ENCODE results near the gene RGS6.

The RGS6 gene

GRCh38 chr14:72290241-72290640 lies 358.0 kb downstream of the RGS6 start:
- H3K9me3 ChIP-seq (ENCODE audit: control insufficient read depth in 1 of 2, low read length in 2 of 2) = peaks cover 0 to 4% of the 10 kb centered on the region in 2 donors
- no peak overlapping the region for H3K9ac ChIP-seq (ENCODE audit: low read depth in 1 of 2, low read length in 2 of 2)
- H3K4me1 ChIP-seq (ENCODE audit: control insufficient read depth in 1 of 2, insufficient read depth in 2 of 2, low read length in 2 of 2) = no peaks in the 10 kb centered on the region
- H3K36me3 ChIP-seq (ENCODE audit: control insufficient read depth in 1 of 2, insufficient read depth in 2 of 2, low read length in 2 of 2) = no peaks in the 10 kb centered on the region
- no peak overlapping the region for H3K27ac ChIP-seq (ENCODE audit: low read depth, low read length)
- no peak overlapping the region for H3K4me3 ChIP-seq (ENCODE audit: low read depth in 1 of 2, low read length in 2 of 2)
- H3K27me3 ChIP-seq (ENCODE audit: control insufficient read depth in 1 of 2, insufficient read depth in 2 of 2, low read length in 2 of 2) = no peaks in the 10 kb centered on the region

DNA sequence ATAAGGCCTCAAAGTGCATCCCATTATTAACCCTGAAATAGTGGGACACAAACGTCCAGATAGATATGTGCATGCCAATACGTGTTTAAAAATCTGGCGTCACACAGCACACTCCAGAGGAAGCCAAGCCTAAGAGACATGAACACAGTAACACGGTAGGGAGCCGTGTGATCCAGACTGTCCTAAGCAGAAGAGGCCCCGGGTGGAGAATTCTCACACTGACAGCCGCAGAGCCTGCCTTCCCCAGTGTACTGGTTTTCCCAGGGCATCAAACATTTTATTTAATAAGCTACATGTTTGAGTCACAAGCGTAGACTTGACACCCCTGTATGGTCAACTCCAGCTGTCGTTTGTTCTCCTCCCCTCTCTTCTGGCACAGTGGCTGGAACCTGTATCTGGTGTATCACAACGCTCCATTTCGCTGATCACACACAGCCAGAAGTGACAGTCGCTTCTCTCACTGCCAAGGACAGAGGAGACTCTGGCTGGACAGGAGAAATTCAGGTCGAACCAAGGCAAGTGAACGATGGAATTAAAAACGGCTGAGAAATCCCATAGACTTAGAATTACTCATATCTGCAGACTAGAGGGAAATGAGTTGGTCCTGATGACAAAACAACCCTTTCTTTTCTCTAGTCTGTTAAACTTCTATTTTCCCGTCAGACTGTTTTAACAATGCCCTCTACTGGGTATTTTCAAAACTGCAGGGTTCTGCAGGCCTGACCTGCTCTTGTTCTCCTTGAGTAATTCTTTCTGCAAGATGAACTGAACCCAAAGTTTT lies 359.9 kb downstream of the RGS6 start:
- H3K4me3 ChIP-seq (ENCODE audit: low read depth in 1 of 2, low read length in 2 of 2) = no peak overlapping the region
- H3K36me3 ChIP-seq (ENCODE audit: control insufficient read depth in 1 of 2, insufficient read depth in 2 of 2, low read length in 2 of 2) = no peaks in the 10 kb centered on the region
- no peak overlapping the region for H3K9ac ChIP-seq (ENCODE audit: low read depth in 1 of 2, low read length in 2 of 2)
- no peak overlapping the region for H3K27ac ChIP-seq (ENCODE audit: low read depth, low read length)
- no peaks in the 10 kb centered on the region for H3K4me1 ChIP-seq (ENCODE audit: control insufficient read depth in 1 of 2, insufficient read depth in 2 of 2, low read length in 2 of 2)
- no peaks in the 10 kb centered on the region for H3K27me3 ChIP-seq (ENCODE audit: control insufficient read depth in 1 of 2, insufficient read depth in 2 of 2, low read length in 2 of 2)
- H3K9me3 ChIP-seq (ENCODE audit: control insufficient read depth in 1 of 2, low read length in 2 of 2) = no peaks in the 10 kb centered on the region

DNA sequence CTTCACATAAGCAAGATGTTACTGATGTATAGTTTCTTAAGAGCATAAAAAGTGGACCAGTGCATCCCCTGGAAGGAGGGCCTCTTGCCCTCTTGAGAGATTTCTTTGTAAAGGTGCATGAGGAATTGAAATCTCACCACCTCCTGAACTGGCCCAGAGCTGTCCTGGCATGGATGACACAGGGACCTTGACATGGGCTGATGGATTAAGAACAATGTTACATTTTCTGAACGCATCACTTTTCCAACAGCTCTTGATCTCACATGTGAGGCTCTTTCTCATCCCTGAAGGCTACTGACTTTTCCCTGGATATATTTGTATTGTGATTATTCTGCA lies 360.4 kb downstream of the RGS6 start:
- Histone ChIP-seq H3K36me3 (ENCODE audit: control insufficient read depth in 1 of 2, insufficient read depth in 2 of 2, low read length in 2 of 2) (no peaks in the 10 kb centered on the region), H3K27me3 (ENCODE audit: control insufficient read depth in 1 of 2, insufficient read depth in 2 of 2, low read length in 2 of 2) (no peaks in the 10 kb centered on the region), H3K4me1 (ENCODE audit: control insufficient read depth in 1 of 2, insufficient read depth in 2 of 2, low read length in 2 of 2) (no peaks in the 10 kb centered on the region), H3K4me3 (ENCODE audit: low read depth in 1 of 2, low read length in 2 of 2) (no peak overlapping the region), H3K9ac (ENCODE audit: low read depth in 1 of 2, low read length in 2 of 2) (no peak overlapping the region), H3K27ac (ENCODE audit: low read depth, low read length) (no peak overlapping the region), H3K9me3 (ENCODE audit: control insufficient read depth in 1 of 2, low read length in 2 of 2) (no peaks in the 10 kb centered on the region)

GRCh38 chr14:72301352-72301751 lies 369.1 kb downstream of the RGS6 start:
- Histone ChIP-seq H3K36me3 (ENCODE audit: control insufficient read depth in 1 of 2, insufficient read depth in 2 of 2, low read length in 2 of 2) (no peaks in the 10 kb centered on the region), H3K9ac (ENCODE audit: low read depth in 1 of 2, low read length in 2 of 2) (no peak overlapping the region), H3K27ac (ENCODE audit: low read depth, low read length) (no peak overlapping the region), H3K27me3 (ENCODE audit: control insufficient read depth in 1 of 2, insufficient read depth in 2 of 2, low read length in 2 of 2) (no peaks in the 10 kb centered on the region), H3K4me3 (ENCODE audit: low read depth in 1 of 2, low read length in 2 of 2) (no peak overlapping the region), H3K9me3 (ENCODE audit: control insufficient read depth in 1 of 2, low read length in 2 of 2) (peaks cover 3 to 14% of the 10 kb centered on the region in 2 donors), H3K4me1 (ENCODE audit: control insufficient read depth in 1 of 2, insufficient read depth in 2 of 2, low read length in 2 of 2) (no peaks in the 10 kb centered on the region)

GRCh38 chr14:72303930-72304329 lies 371.7 kb downstream of the RGS6 start:
- Histone ChIP-seq H3K27ac (ENCODE audit: low read depth, low read length) (no peak overlapping the region), H3K9me3 (ENCODE audit: control insufficient read depth in 1 of 2, low read length in 2 of 2) (peaks cover 3 to 16% of the 10 kb centered on the region in 2 donors), H3K36me3 (ENCODE audit: control insufficient read depth in 1 of 2, insufficient read depth in 2 of 2, low read length in 2 of 2) (no peaks in the 10 kb centered on the region), H3K4me1 (ENCODE audit: control insufficient read depth in 1 of 2, insufficient read depth in 2 of 2, low read length in 2 of 2) (no peaks in the 10 kb centered on the region), H3K9ac (ENCODE audit: low read depth in 1 of 2, low read length in 2 of 2) (no peak overlapping the region), H3K4me3 (ENCODE audit: low read depth in 1 of 2, low read length in 2 of 2) (no peak overlapping the region), H3K27me3 (ENCODE audit: control insufficient read depth in 1 of 2, insufficient read depth in 2 of 2, low read length in 2 of 2) (no peaks in the 10 kb centered on the region)

- no peaks in the 10 kb centered on the region for H3K4me1 ChIP-seq (ENCODE audit: control insufficient read depth in 1 of 2, insufficient read depth in 2 of 2, low read length in 2 of 2)
- peaks cover 3 to 16% of the 10 kb centered on the region in 2 donors for H3K9me3 ChIP-seq (ENCODE audit: control insufficient read depth in 1 of 2, low read length in 2 of 2)
- H3K36me3 ChIP-seq (ENCODE audit: control insufficient read depth in 1 of 2, insufficient read depth in 2 of 2, low read length in 2 of 2) = no peaks in the 10 kb centered on the region
- H3K27me3 ChIP-seq (ENCODE audit: control insufficient read depth in 1 of 2, insufficient read depth in 2 of 2, low read length in 2 of 2) = no peaks in the 10 kb centered on the region
- H3K27ac ChIP-seq (ENCODE audit: low read depth, low read length) = no peak overlapping the region
- H3K9ac ChIP-seq (ENCODE audit: low read depth in 1 of 2, low read length in 2 of 2) = no peak overlapping the region
- H3K4me3 ChIP-seq (ENCODE audit: low read depth in 1 of 2, low read length in 2 of 2) = no peak overlapping the region
Observed at GRCh38 chr14:72305561-72305960, 373.3 kb downstream of the RGS6 start.

GRCh38 chr14:72308967-72309485 lies 376.8 kb downstream of the RGS6 start:
- H3K4me3 ChIP-seq (ENCODE audit: low read depth in 1 of 2, low read length in 2 of 2) = no peak overlapping the region
- no peaks in the 10 kb centered on the region for H3K27me3 ChIP-seq (ENCODE audit: control insufficient read depth in 1 of 2, insufficient read depth in 2 of 2, low read length in 2 of 2)
- no peaks in the 10 kb centered on the region for H3K36me3 ChIP-seq (ENCODE audit: control insufficient read depth in 1 of 2, insufficient read depth in 2 of 2, low read length in 2 of 2)
- H3K4me1 ChIP-seq (ENCODE audit: control insufficient read depth in 1 of 2, insufficient read depth in 2 of 2, low read length in 2 of 2) = no peaks in the 10 kb centered on the region
- peaks cover 3 to 16% of the 10 kb centered on the region in 2 donors for H3K9me3 ChIP-seq (ENCODE audit: control insufficient read depth in 1 of 2, low read length in 2 of 2)
- no peak overlapping the region for H3K27ac ChIP-seq (ENCODE audit: low read depth, low read length)
- no peak overlapping the region for H3K9ac ChIP-seq (ENCODE audit: low read depth in 1 of 2, low read length in 2 of 2)

DNA sequence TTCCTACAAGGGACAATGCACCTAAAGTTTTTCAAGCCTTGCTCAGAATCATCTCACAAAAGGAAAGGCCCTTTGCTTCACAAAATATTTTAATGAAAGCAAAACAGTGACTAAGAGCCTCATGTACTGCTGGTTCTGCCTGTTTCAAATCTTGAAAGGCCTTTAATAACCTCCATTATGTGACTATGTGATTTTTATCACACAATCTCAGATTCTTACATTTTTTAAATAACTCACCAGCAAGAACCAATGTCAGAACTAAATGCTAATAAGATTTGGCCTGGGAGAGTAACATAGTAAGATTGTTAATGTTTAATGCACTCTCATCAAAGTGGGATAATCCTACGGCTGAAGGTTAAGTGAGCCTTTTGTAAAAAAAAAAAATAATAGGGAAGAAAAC lies 378.9 kb downstream of the RGS6 start:
- Histone ChIP-seq H3K9ac (ENCODE audit: low read depth in 1 of 2, low read length in 2 of 2) (no peak overlapping the region), H3K4me1 (ENCODE audit: control insufficient read depth in 1 of 2, insufficient read depth in 2 of 2, low read length in 2 of 2) (no peaks in the 10 kb centered on the region), H3K27ac (ENCODE audit: low read depth, low read length) (no peak overlapping the region)

DNA sequence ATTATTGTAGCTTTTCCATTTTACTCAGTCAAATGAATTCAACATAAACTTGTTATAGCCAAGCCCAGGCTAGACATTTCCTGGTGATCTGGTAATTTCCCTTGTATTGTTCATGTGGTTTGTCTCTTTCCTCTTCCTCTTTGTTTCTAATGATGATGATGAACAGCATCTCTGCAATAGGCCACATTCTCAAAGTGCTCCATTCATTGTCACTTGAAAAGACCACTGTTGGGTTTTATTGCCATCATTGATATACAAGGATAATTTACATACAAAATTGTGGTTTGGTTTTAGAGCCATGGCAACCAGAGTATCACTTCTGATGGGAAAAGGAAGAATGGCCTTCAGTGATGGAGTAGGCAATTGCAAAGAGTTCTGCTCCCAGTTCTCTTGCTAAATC lies 379.3 kb downstream of the RGS6 start:
- Histone ChIP-seq H3K4me3 (ENCODE audit: low read depth in 1 of 2, low read length in 2 of 2) (no peak overlapping the region), H3K9me3 (ENCODE audit: control insufficient read depth in 1 of 2, low read length in 2 of 2) (peaks cover 0 to under 1% of the 10 kb centered on the region in 2 donors), H3K9ac (ENCODE audit: low read depth in 1 of 2, low read length in 2 of 2) (no peak overlapping the region), H3K27me3 (ENCODE audit: control insufficient read depth in 1 of 2, insufficient read depth in 2 of 2, low read length in 2 of 2) (no peaks in the 10 kb centered on the region), H3K27ac (ENCODE audit: low read depth, low read length) (no peak overlapping the region), H3K4me1 (ENCODE audit: control insufficient read depth in 1 of 2, insufficient read depth in 2 of 2, low read length in 2 of 2) (no peaks in the 10 kb centered on the region), H3K36me3 (ENCODE audit: control insufficient read depth in 1 of 2, insufficient read depth in 2 of 2, low read length in 2 of 2) (no peaks in the 10 kb centered on the region)

More for the DNA sequence above, 378.9 kb downstream of the RGS6 start:
- H3K27me3 ChIP-seq (ENCODE audit: control insufficient read depth in 1 of 2, insufficient read depth in 2 of 2, low read length in 2 of 2) = no peaks in the 10 kb centered on the region
- no peaks in the 10 kb centered on the region for H3K36me3 ChIP-seq (ENCODE audit: control insufficient read depth in 1 of 2, insufficient read depth in 2 of 2, low read length in 2 of 2)
- H3K9me3 ChIP-seq (ENCODE audit: control insufficient read depth in 1 of 2, low read length in 2 of 2) = peaks cover 0 to 5% of the 10 kb centered on the region in 2 donors
- H3K4me3 ChIP-seq (ENCODE audit: low read depth in 1 of 2, low read length in 2 of 2) = no peak overlapping the region

- H3K4me3 ChIP-seq (ENCODE audit: low read depth in 1 of 2, low read length in 2 of 2) = no peak overlapping the region
- no peaks in the 10 kb centered on the region for H3K36me3 ChIP-seq (ENCODE audit: control insufficient read depth in 1 of 2, insufficient read depth in 2 of 2, low read length in 2 of 2)
- H3K9me3 ChIP-seq (ENCODE audit: control insufficient read depth in 1 of 2, low read length in 2 of 2) = peaks cover 0 to 2% of the 10 kb centered on the region in 2 donors
- H3K9ac ChIP-seq (ENCODE audit: low read depth in 1 of 2, low read length in 2 of 2) = no peak overlapping the region
- no peaks in the 10 kb centered on the region for H3K27me3 ChIP-seq (ENCODE audit: control insufficient read depth in 1 of 2, insufficient read depth in 2 of 2, low read length in 2 of 2)
- no peaks in the 10 kb centered on the region for H3K4me1 ChIP-seq (ENCODE audit: control insufficient read depth in 1 of 2, insufficient read depth in 2 of 2, low read length in 2 of 2)
- H3K27ac ChIP-seq (ENCODE audit: low read depth, low read length) = no peak overlapping the region
Observed at GRCh38 chr14:72314808-72315435, 382.7 kb downstream of the RGS6 start.

Measured in duodenal mucosa (tissue), 2 donors.